Measurements from ENCODE around the gene GFY. TPM values are rescaled to one million over a fixed set of nuclear protein-coding genes. Genes with fewer than 3 reads are reported as not detected.

The GFY gene
- total and polyA plus RNA-seq, 10 donors = not detected

DNA sequence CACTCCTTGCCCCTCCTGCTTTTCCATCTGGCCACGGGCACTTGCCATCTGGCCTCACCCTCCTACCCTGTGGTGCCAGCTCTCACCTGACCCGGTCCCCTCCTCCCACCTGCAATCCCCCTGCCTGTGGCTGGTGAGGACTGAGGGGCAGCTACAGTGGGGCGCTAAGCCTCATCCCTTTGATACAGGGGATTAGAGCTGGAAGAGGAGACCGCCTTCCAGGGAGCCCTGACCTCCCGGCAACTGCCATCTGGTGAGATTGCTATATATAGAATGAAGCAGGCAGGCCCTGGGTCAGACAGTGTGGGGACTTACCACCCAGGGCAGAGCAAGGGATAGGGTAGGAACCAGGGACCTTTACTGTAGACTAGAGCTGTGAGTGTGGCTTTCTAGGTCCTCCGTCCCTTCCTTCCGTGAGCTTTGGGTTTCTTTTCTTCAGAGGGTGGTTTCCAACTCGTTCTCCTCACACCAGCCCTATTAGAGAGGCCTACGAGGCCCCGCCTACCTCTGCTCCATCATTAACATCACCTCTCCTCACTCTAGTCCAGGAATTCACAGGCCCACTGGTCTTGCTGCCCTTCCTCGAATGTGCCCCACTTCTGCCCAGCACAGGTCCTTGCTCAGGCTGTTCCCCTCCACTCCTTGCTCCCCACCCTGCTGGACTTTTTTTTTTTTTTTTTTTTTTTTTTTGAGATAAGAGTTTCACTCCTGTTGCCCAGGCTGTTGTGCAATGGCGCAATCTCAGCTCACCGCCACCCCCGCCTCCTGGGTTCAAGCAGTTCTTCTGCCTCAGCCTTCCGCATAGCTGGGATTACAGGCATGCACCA is 29.4 kb upstream of the GFY start:
- Histone ChIP-seq H3K27me3 (replicated peaks in 1 of 7) (peaks cover 0 to 20% (median 0%) of the 10 kb centered on the region in 7 donors), H3K4me1 (peaks cover 0 to 16% (median 10%) of the 10 kb centered on the region in 6 donors), H3K36me3 (no peaks in the 10 kb centered on the region), H3K27ac (no peak overlapping the region), H3K9me3 (no peaks in the 10 kb centered on the region), H3K4me3 (no peak overlapping the region)
- TF ChIP-seq, protein P1, sequence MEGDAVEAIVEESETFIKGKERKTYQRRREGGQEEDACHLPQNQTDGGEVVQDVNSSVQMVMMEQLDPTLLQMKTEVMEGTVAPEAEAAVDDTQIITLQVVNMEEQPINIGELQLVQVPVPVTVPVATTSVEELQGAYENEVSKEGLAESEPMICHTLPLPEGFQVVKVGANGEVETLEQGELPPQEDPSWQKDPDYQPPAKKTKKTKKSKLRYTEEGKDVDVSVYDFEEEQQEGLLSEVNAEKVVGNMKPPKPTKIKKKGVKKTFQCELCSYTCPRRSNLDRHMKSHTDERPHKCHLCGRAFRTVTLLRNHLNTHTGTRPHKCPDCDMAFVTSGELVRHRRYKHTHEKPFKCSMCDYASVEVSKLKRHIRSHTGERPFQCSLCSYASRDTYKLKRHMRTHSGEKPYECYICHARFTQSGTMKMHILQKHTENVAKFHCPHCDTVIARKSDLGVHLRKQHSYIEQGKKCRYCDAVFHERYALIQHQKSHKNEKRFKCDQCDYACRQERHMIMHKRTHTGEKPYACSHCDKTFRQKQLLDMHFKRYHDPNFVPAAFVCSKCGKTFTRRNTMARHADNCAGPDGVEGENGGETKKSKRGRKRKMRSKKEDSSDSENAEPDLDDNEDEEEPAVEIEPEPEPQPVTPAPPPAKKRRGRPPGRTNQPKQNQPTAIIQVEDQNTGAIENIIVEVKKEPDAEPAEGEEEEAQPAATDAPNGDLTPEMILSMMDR (IDR thresholded peaks at IDR 0.05 in 8 of 11, conservative IDR thresholded peaks at IDR 0.05 in 3 of 11) = no peak
- TF ChIP-seq POLR2A (IDR thresholded peaks at IDR 0.05) (no peak), POLR2AphosphoS5 (IDR thresholded peaks at IDR 0.05) (no peak)
- intact Hi-C loops (cut with DNase I; ENCODE audit: low total_unique reads) = no loop called here
- no peak for DNase-seq
- 71 to 82% (median 80%) methylated on average over 15 of the region's 15 CpGs for WGBS, 5 donors

DNA sequence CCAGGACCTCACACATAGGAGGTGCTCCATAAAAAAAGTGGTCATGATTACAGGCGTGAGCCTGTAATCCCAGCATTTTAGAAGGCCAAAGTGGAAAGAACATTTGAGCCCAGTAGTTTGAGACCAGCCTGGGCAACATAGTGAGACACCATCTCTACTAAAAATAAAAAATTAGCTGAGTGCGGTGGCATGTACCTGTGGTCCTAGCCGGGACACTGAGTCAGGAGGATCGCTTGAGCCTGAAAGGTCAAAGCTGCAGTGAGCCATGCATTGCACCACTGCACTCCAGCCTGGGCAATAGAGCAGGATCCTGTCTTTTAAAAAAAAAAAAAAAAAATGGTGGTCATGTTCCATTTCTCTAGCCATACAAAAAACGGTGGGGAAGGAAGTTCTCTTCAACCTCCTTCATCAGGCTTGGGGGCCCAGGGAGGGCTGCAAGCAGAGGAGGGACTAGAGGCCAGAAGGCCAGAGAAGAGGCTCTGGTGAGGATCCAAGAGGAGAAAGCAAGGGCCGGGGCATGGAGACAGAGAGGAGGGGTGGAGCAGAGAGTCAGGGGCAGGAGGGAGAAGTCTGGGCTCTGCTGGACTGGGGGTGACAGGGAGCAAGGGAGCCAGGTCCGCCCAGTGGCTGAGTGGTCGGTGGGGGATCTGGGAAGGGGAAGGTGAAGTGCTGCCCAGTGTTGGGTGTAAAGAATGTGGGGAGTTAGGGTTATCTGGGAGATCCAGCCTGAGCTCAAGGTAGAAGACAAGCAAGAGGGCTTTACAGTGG is 28.3 kb upstream of the GFY start:
- no peak overlapping the region for H3K4me3 ChIP-seq
- peaks cover 0 to 5% (median 2%) of the 10 kb centered on the region in 6 donors for H3K4me1 ChIP-seq
- no peak overlapping the region for H3K27ac ChIP-seq
- H3K36me3 ChIP-seq = no peaks in the 10 kb centered on the region
- no peaks in the 10 kb centered on the region for H3K9me3 ChIP-seq
- H3K27me3 ChIP-seq (replicated peaks in 1 of 7) = peaks cover 0 to 20% (median 0%) of the 10 kb centered on the region in 7 donors
- intact Hi-C loops (cut with DNase I; ENCODE audit: low total_unique reads) = no loop called here
- no peak for DNase-seq
- WGBS, 5 donors = 77 to 81% (median 79%) methylated on average over 8 of the region's 8 CpGs
- TF ChIP-seq, protein P1 (IDR thresholded peaks at IDR 0.05 in 8 of 11, conservative IDR thresholded peaks at IDR 0.05 in 3 of 11) = no peak
- no peak for TF ChIP-seq POLR2AphosphoS5 (IDR thresholded peaks at IDR 0.05)
- TF ChIP-seq POLR2A (IDR thresholded peaks at IDR 0.05) = no peak

DNA sequence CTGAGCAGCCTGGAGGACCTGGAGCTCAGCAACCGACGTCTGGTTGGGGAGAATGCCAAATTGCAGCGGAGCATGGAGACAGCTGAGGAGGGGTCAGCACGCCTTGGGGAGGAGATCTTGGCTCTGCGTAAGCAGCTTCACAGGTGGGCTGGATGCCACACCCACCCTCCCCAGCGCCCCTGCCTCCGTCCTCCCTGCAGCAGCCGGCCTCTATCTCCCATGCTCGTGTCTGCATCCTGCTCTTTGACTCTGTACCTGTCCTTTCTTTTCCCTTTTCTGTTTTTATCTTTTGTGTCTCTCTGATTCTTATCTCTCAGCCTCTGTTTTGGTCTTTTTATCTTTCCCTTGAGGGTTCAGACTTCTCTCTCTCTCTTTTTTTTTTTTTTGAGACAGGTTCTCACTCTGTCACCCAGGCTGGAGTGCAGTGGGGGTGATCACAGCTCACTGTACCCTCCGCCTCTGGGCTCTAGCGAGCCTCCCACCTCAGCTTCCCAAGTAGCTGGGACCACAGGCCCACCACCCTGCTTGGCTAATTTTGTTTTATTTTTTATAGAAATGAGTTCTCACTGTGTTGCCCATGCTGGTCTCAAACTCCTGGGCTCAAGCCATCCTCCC is 27.1 kb upstream of the GFY start:
- H3K4me1 ChIP-seq = peaks cover 0 to 7% (median 0%) of the 10 kb centered on the region in 6 donors
- no peak overlapping the region for H3K27ac ChIP-seq
- intact Hi-C loops (cut with DNase I; ENCODE audit: low total_unique reads) = no loop called here
- no peaks in the 10 kb centered on the region for H3K9me3 ChIP-seq
- no peak overlapping the region for H3K4me3 ChIP-seq
- 70 to 87% (median 75%) methylated on average over 10 to 11 of the region's 11 CpGs for WGBS, 5 donors
- no peaks in the 10 kb centered on the region for H3K36me3 ChIP-seq
- no peak for TF ChIP-seq POLR2A (IDR thresholded peaks at IDR 0.05)
- no peak for TF ChIP-seq POLR2AphosphoS5 (IDR thresholded peaks at IDR 0.05)
- TF ChIP-seq, protein P1 (IDR thresholded peaks at IDR 0.05 in 8 of 11, conservative IDR thresholded peaks at IDR 0.05 in 3 of 11) = no peak
- H3K27me3 ChIP-seq (replicated peaks in 1 of 7) = peaks cover 0 to 20% (median 0%) of the 10 kb centered on the region in 7 donors
- DNase-seq = no peak
